GM12801 (cell line): ENCODE data around the gene RGS7BP.

Source experiments
- TF ChIP-seq, protein P1 (sequence below): IDR thresholded peaks from one replicate; pipeline ENCODE4 v1.5.1; 2011; ENCODE audit warnings: control low read depth; ENCODE audit not compliant: insufficient read length; ENCODE audit errors: extremely low read depth

RGS7BP gene

DNA sequence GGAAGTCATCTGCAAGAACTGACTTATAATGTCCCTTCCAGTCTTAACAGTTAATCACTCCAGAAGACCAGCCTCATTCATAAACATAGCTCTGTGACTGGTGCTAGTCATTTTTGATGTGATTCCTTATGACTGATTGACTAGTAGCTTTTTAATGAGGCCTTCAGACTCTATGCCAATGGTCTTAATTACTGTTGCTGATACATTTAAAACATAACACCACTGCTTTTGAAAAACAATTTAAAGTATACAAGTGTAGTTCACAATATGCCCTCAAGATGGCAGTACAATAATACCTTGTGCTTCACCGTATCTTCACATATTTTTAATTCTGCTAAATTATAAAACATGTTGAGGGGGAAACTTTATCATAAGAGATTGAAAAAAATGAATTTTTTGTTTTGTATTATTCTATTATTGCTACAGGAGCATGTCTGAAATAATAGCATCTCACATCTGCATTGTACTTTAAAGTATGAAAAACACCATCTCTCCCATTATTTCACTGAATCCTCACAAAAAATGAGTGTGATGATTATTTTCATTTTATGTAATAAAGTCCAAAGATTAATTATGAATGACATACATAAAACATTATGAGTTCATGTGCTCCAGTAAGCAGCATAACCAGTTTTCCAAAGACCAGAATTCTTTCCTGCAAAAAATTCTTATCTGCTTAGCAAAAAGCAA lies 129.3 kb downstream of the RGS7BP start:
- TF ChIP-seq, protein P1, sequence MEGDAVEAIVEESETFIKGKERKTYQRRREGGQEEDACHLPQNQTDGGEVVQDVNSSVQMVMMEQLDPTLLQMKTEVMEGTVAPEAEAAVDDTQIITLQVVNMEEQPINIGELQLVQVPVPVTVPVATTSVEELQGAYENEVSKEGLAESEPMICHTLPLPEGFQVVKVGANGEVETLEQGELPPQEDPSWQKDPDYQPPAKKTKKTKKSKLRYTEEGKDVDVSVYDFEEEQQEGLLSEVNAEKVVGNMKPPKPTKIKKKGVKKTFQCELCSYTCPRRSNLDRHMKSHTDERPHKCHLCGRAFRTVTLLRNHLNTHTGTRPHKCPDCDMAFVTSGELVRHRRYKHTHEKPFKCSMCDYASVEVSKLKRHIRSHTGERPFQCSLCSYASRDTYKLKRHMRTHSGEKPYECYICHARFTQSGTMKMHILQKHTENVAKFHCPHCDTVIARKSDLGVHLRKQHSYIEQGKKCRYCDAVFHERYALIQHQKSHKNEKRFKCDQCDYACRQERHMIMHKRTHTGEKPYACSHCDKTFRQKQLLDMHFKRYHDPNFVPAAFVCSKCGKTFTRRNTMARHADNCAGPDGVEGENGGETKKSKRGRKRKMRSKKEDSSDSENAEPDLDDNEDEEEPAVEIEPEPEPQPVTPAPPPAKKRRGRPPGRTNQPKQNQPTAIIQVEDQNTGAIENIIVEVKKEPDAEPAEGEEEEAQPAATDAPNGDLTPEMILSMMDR, result no peak

DNA sequence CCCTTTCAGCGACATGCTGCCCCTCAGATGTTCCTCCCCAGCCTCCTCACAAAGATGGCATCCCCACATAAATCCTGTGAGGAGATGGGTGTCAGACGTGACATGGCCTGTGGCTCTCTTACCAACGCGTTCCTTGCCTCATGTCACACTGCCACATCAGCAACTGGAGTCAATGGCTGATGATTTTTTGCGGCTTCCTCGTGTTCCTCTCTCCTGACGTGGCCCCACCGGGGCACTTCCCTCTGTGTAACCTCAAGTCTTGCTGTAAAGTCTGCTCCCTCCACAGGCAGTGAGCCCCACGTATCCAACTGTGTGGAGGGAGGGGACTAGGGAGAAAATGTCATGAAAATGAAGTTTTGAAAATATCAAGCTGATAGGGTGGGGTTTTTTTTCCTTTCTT lies 131.3 kb downstream of the RGS7BP start:
- TF ChIP-seq, protein P1, result no peak

DNA sequence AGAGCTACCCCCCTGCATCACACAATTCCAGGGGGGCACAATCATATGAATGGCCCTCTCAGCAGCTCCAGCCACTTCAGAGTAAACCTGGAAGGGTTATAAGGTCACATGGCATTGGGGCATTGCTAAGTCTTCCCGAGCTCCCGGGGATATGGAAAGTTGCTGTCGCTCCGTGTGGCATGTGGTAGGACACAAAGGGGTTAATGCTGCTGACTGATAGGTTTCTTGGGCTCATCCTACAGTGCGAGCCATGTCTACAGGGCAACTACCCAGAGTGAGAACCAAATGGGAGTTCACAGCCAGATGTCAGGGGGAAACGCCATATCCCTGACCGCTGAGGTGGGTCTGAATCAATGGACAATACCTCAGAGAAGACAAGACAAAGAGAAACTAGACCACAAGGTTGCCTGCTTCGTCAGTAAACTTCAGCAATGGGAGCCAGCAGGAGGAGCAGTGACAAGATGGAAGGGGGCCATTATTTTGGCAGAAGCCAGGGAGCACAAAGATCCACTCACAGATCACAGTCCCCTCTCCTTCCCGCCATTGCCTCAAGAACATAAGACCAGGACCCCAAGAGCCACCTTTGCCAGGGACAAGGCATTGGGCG lies 132.1 kb downstream of the RGS7BP start:
- TF ChIP-seq, protein P1, result no peak

DNA sequence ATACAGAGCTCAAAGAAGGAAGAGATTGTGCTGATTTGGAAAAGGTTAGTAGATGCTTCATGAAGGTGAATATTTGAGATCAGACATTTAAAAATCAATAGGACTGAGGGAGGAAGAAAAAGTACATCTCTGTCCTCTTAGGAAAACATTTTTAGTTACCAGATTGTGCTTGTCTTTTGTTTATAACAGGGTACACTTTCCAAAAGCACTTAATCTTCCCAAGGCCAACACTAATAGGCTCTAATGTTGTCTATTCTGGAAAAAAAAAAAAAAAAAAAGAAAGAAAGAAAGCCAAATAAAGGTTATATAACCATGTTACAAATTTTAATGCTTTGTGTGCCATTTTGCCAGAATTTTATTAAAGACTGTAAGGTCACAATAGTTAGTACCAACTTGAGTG lies 139.0 kb downstream of the RGS7BP start:
- TF ChIP-seq, protein P1, result no peak

DNA sequence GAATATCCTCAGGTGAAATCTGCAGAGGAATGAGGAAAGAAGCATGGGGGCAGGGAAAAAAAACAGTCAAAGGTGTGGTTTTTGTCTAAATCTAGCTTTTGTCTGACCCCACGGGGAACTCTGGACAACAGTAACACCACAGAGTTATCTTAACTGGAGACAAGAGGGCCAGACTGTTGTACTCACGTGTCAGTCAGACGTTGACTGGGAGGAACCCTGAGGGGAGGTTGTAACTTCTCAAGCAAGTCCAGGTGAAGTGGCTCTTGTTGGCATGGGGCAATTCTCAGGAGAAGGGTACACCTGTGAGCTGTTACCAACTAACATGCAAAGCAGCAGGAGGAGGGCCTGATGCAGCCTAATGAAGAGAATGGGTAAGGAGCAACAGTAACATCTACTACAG lies 140.4 kb downstream of the RGS7BP start:
- TF ChIP-seq, protein P1, result no peak

DNA sequence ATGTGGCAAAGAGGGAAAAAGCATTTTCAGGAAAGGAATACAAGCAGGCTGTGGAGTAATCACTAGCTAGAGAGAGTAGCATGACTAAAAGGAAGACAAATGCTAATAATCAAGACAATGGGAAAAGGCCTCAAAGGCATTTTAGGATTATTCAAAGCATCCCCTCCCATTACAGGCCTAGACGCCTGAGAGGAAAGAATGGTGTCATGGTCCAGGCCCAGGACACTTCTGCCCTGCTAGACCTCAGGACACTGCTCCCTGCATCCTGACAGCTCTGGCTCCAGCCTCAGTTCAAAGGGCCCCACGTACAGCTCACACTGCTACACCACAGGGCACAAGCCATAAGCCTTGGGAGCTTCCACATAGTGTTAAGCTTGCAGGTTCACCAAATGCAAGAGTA lies 143.7 kb downstream of the RGS7BP start:
- TF ChIP-seq, protein P1, result no peak

DNA sequence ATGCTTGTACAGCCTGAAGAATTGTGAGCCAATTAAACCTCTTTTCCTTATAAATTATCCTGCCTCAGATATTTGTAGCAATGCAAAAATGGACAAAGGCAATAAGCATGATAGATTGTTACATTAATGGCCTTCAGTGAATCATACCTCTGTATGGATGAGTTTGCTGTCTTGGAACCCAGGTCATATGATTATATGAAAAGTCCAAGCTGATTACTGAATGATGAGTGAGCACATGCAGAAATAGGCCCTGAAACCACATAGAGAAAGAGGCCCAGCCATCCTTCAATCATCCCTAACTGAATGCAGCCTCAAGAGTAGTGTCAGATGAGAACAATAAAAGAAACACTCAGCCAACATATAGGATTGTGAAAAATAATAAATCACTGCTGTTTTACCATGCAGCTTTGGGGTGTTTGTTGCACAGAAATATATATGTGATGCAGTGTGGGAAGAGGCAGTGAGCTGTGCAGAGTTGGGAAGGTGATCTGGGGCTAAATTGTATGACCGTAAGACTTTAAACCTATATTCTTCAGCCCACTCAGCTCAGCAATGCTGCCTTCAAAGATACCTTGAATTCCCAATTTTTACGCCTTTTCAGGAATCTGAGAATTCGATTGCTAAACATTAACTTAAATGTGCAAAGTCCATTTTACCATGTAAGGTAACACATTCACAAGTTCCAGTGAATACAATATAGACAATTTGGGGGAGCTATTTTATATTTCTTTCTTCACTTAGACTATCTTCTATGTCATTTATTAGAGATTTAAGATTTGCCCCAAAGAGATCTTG lies 148.1 kb downstream of the RGS7BP start:
- TF ChIP-seq, protein P1, result no peak
